ENCODE data around the gene LCN10. TPM values are rescaled to one million over a fixed set of nuclear protein-coding genes. Genes with fewer than 3 reads are reported as not detected.

The LCN10 gene
- total RNA-seq, 2 donors from 2014 or later: 0.11 to 3.3 TPM

DNA sequence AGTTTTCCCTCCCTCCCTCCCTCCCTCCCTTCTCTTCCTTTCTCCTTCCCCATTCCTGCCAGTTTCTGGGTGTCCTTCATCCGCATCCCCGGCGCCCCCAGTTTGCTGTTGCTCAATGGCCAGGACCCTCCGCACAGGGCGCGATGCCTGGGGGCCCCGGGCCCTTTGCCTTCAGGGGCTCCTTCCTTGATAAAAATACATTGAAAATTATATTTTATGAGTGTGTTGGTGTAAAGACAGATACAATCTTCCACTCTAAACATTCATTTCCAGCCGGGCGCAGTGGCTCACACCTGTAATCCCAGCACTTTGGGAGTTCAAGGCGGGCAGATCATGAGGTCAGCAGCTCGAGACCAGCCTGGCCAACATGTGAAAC lies 47.9 kb downstream of the LCN10 start:
- Histone ChIP-seq H3K4me1 (peaks cover 38% of the 10 kb centered on the region), H3K4me3 (no peak overlapping the region), H3K27me3 (no peaks in the 10 kb centered on the region), H3K36me3 (no peaks in the 10 kb centered on the region), H3K27ac (no peak overlapping the region), H3K9ac (ENCODE audit: low read depth in 2 of 2, low read length in 2 of 2) (peak overlapping the region in 1 of 2 donors; percentile 35), H3K9me3 (no peaks in the 10 kb centered on the region)
- TF ChIP-seq, protein P1, sequence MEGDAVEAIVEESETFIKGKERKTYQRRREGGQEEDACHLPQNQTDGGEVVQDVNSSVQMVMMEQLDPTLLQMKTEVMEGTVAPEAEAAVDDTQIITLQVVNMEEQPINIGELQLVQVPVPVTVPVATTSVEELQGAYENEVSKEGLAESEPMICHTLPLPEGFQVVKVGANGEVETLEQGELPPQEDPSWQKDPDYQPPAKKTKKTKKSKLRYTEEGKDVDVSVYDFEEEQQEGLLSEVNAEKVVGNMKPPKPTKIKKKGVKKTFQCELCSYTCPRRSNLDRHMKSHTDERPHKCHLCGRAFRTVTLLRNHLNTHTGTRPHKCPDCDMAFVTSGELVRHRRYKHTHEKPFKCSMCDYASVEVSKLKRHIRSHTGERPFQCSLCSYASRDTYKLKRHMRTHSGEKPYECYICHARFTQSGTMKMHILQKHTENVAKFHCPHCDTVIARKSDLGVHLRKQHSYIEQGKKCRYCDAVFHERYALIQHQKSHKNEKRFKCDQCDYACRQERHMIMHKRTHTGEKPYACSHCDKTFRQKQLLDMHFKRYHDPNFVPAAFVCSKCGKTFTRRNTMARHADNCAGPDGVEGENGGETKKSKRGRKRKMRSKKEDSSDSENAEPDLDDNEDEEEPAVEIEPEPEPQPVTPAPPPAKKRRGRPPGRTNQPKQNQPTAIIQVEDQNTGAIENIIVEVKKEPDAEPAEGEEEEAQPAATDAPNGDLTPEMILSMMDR (IDR thresholded peaks at IDR 0.05): no peak
- intact Hi-C loops (cut with DNase I): no loop called here
- no peak for DNase-seq

DNA sequence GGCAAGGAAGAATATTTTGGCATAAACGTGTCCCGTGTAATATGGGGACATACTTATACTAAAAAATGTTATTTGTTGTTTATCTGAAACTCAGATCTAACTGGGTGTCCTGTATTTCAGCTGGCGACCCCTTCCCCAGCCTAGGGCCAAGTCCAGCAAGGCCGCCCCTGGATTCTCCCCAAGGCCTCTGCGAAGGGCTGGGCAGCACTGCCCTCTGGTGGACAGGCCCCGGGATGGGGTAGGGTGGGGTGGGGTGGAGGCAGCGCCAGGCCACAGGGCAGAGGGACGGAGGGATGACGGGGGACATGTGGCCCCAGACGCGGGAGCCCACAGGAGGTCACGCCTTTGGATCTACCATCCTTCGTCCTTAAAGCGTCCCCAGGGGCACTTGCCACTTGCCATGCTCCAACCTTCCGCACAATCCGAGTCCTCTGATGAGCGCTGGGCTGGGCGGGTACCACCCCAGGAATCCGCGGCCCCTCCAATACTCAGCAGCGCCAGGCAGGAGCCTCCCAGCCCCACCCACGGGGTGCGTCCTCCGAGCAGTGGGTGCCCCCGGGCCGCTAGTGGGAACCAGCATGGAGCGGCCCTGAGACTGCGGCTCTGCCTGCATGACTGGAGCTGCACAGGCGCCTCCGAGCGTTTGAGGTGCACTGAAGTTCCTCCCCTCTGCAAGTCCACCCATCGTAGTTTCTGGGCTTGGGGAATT lies 48.4 kb downstream of the LCN10 start:
- peak overlapping the region; percentile 39 for H3K27ac ChIP-seq
- intact Hi-C loops (cut with DNase I): no loop called here
- no peaks in the 10 kb centered on the region for H3K36me3 ChIP-seq
- no peaks in the 10 kb centered on the region for H3K27me3 ChIP-seq
- no peaks in the 10 kb centered on the region for H3K9me3 ChIP-seq
- H3K4me3 ChIP-seq: no peak overlapping the region
- TF ChIP-seq, protein P1 (IDR thresholded peaks at IDR 0.05): peak; percentile 77
- DNase-seq: peak; percentile 85
- peak overlapping the region in 1 of 2 donors; percentile 42 for H3K9ac ChIP-seq (ENCODE audit: low read depth in 2 of 2, low read length in 2 of 2)
- peaks cover 38% of the 10 kb centered on the region for H3K4me1 ChIP-seq

DNA sequence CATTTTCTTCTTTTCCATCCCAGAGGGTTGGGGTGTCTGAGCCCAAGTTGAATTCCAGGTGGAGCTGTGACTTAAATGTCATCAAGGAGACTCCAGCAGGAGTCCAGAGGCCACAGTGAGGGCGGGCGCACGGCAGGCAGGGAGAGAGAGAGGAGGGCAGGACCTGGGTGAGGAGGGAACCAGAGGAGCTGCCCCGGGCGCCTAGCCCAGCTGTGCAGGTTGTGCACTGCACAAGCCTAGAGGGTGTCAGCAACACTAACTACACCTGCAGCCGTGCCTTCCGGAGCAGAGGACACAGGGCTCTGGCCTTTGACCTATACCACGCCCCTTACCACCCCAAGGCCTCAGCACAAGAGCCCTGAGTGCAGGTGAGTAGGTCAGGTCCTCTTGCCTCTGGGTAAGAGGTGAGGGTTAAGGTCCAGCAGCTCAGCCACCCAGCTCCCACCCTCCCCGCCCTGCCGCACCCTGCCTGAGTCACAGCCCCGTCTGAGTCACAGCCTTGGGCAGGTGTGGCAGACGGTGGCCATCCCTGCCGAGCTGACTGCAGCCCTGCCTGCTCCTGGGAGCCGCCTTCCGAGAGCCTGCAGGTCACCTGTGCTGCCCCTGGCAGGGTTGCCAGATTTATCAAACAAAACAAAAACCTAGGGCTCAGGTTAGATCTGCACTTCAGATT lies 49.1 kb downstream of the LCN10 start:
- no peak overlapping the region for H3K4me3 ChIP-seq
- intact Hi-C loops (cut with DNase I): no loop called here
- no peaks in the 10 kb centered on the region for H3K27me3 ChIP-seq
- H3K4me1 ChIP-seq: peaks cover 38% of the 10 kb centered on the region
- TF ChIP-seq, protein P1 (IDR thresholded peaks at IDR 0.05): no peak
- peak overlapping the region; percentile 51 to 58 for H3K9ac ChIP-seq (ENCODE audit: low read depth in 2 of 2, low read length in 2 of 2)
- H3K9me3 ChIP-seq: no peaks in the 10 kb centered on the region
- peak; percentile 91 for DNase-seq
- no peaks in the 10 kb centered on the region for H3K36me3 ChIP-seq
- H3K27ac ChIP-seq: peak overlapping the region; percentile 39

DNA sequence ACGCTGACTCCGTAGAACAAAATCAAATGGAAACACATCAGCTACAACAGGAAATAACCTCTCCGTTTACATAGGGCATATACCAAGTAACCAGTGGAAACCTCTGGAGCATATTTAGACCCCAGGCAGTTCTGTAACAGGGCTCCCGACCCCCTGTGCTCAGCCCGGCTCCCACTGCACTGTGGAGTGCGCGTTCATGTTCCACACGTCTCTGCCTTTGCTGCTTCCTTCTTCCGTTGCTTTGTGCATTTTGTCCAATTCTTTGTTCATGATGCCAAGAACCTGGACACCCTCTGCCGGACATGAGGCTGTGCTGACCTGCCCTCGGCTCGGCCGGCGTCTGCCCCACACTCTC lies 49.6 kb downstream of the LCN10 start:
- TF ChIP-seq, protein P1 (IDR thresholded peaks at IDR 0.05): no peak
- Histone ChIP-seq H3K4me3 (no peak overlapping the region), H3K27me3 (no peaks in the 10 kb centered on the region), H3K27ac (peak overlapping the region; percentile 39), H3K36me3 (no peaks in the 10 kb centered on the region), H3K9ac (ENCODE audit: low read depth in 2 of 2, low read length in 2 of 2) (peak overlapping the region; percentile 51 to 58), H3K9me3 (no peaks in the 10 kb centered on the region), H3K4me1 (peaks cover 42% of the 10 kb centered on the region)
- no peak for DNase-seq
- intact Hi-C loops (cut with DNase I): no loop called here

DNA sequence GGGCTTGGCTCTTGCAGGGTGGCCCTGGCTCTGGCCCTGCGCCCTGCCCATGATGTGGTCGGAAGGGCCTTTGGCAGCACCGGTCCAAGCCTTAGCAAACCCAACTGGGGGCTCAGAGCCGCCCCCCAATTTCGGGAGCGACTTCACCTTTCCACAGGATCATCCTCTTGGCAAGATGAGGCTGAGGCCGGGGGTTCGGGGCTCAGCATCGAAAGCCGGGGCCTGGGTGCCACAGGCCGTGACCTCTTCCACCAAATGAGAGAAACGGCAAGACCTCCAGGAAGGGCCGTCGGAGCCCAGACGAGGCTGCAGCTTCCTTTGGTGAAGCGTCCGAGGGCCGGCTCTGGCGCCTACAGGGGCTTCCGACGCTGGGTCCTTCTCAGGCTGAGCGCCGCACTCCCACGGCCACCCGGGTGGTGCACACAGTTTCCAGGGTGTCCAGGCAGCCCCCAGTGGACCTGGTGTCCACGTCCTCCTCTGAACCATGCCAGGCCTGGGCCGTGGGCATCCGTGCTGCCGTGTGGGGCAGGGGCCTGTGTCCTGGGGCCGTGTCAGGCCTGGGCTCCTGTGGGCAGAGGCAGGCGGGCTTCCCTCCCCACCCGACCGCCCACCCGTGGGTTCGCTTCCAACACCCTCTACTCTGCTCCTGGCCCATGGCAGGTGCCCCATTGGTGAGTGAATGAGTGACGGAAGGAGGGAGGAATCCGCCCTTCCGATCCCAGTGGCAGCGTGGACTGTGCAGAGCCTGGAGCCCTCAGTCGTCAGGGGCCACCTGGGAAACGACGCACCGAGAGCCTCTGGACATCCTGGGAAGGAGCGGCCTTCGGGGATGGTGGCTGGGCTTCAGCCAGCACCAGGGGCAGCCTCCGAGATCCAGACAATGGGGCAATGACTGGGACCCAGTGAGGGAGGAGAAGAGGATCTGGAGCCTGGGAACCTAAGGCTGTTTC lies 50.3 kb downstream of the LCN10 start:
- intact Hi-C loops (cut with DNase I): no loop called here
- TF ChIP-seq, protein P1 (IDR thresholded peaks at IDR 0.05): no peak
- Histone ChIP-seq H3K27ac (peak overlapping the region; percentile 39), H3K9me3 (no peaks in the 10 kb centered on the region), H3K4me3 (no peak overlapping the region), H3K4me1 (peaks cover 40% of the 10 kb centered on the region), H3K27me3 (no peaks in the 10 kb centered on the region), H3K36me3 (no peaks in the 10 kb centered on the region), H3K9ac (ENCODE audit: low read depth in 2 of 2, low read length in 2 of 2) (peak overlapping the region; percentile 51 to 58)
- DNase-seq: no peak

All from colonic mucosa (tissue), 4 donors.